Suprapubic skin (tissue), 4 donors: ENCODE results near the gene HIVEP3. TPM values are rescaled to one million over a fixed set of nuclear protein-coding genes. Genes with fewer than 3 reads are reported as not detected.

Experiments
- DNase-seq, 2 donors: peaks; one replicate each; pipeline ENCODE4 v3.0.0-alpha.2; 2019; ENCODE audit warnings: low spot score in 2 of 2
- H3K27ac ChIP-seq: fragments of 200-600 bp; sonication (generic); one replicate; pipeline ENCODE4 v1.5.1; 2019
- H3K27me3 ChIP-seq: fragments of 200-600 bp; sonication (generic); one replicate; pipeline ENCODE4 v1.5.1; 2019
- H3K36me3 ChIP-seq: fragments of 200-600 bp; sonication (generic); one replicate; pipeline ENCODE4 v1.5.1; 2019
- H3K4me1 ChIP-seq: fragments of 200-600 bp; sonication (generic); one replicate; pipeline ENCODE4 v1.5.1; 2019
- H3K4me3 ChIP-seq: fragments of 200-600 bp; sonication (generic); one replicate; pipeline ENCODE4 v1.5.1; 2019; ENCODE audit warnings: mild to moderate bottlenecking
- H3K9me3 ChIP-seq: fragments of 200-600 bp; sonication (generic); one replicate; pipeline ENCODE4 v1.5.1; 2019
- EP300 ChIP-seq: sonication (generic); formaldehyde crosslinking; IDR thresholded peaks from one replicate; pipeline ENCODE4 v1.6.1; 2017; ENCODE audit warnings: antibody characterized with exemption
- POLR2A ChIP-seq, 2 donors: fragments of 450-650 bp; IDR thresholded peaks; one replicate each; pipeline ENCODE4 v1.6.1; 2017; ENCODE audit warnings: antibody characterized with exemption in 2 of 2, mild to moderate bottlenecking in 2 of 2, moderate library complexity in 2 of 2
- POLR2AphosphoS5 ChIP-seq, 3 donors: sonication (generic); formaldehyde crosslinking; IDR thresholded peaks; one replicate each; pipeline ENCODE4 v1.6.1; 2017; ENCODE audit warnings: antibody characterized with exemption in 3 of 3
- WGBS: methylation state at CpG from one replicate; pipeline ENCODE4 v1.1.5; 2018; 5-methylcytosine and 5-hydroxymethylcytosine counted together
- total RNA-seq, 4 donors: library from RNA; depleted of rRNA; stranded (reverse); fragments of >200 nt; gene quantifications; one replicate each; pipeline ENCODE4 v1.1.0, GENCODE V29; 2016
- TF ChIP-seq, protein P1 (sequence below), 2 donors: fragments of 200-600 bp in 1 of 2; fragments of 450-650 bp in 1 of 2; sonication (generic) in 1 of 2; IDR thresholded peaks; one replicate each; pipeline ENCODE4 v1.5.1; 2016 to 2019; ENCODE audit warnings: antibody characterized with exemption in 2 of 2, mild to moderate bottlenecking in 1 of 2, moderate library complexity in 1 of 2

Gene HIVEP3
- total RNA-seq, 4 donors from 2014 or later = 11.3 to 23.9 (median 18.3) TPM

DNA sequence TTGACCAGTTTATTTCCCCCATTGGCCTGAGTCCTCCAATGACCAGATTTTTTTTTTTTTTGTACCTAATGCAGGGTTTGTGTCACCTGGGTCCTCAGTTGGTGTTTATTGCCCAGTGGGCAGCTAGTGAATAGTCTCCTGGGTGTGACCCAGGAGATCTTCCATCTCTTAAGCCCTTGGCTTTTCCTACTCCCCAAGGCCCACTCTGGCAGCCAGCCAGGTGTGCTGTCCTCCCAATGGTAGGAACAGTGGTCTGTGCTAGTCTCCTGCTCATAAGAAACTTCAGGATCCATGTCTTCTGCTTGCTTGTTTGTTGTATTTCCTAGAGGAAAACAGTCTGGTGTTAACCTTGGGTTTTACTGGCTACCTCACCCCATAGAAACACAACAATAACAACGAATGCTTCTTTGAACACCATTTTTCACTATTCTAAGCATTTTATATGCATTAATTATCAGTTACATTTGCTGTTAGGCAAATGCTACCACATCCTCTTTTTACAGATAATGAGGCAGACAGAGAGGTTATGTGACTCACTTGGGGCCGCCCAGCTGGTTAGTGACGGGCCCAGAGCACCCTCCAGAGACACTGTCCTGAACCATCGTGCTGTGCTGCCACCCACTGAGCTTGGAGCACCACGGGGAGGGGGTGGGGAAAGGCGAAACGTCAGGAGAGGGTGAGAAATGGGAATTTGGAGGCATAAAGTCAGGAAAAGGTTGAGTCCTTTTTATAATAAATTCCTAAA, 107.5 kb downstream of the HIVEP3 start:
- Histone ChIP-seq H3K27me3 (no peaks in the 10 kb centered on the region), H3K9me3 (no peaks in the 10 kb centered on the region), H3K4me3 (no peak overlapping the region), H3K36me3 (no peaks in the 10 kb centered on the region), H3K4me1 (peaks cover 15% of the 10 kb centered on the region), H3K27ac (no peak overlapping the region)
- TF ChIP-seq EP300 (no peak), POLR2AphosphoS5 (IDR thresholded peaks at IDR 0.05) (no peak)
- TF ChIP-seq, protein P1, sequence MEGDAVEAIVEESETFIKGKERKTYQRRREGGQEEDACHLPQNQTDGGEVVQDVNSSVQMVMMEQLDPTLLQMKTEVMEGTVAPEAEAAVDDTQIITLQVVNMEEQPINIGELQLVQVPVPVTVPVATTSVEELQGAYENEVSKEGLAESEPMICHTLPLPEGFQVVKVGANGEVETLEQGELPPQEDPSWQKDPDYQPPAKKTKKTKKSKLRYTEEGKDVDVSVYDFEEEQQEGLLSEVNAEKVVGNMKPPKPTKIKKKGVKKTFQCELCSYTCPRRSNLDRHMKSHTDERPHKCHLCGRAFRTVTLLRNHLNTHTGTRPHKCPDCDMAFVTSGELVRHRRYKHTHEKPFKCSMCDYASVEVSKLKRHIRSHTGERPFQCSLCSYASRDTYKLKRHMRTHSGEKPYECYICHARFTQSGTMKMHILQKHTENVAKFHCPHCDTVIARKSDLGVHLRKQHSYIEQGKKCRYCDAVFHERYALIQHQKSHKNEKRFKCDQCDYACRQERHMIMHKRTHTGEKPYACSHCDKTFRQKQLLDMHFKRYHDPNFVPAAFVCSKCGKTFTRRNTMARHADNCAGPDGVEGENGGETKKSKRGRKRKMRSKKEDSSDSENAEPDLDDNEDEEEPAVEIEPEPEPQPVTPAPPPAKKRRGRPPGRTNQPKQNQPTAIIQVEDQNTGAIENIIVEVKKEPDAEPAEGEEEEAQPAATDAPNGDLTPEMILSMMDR (IDR thresholded peaks at IDR 0.05) = no peak
- 73% methylated on average over 7 of the region's 7 CpGs for WGBS
- no peak for DNase-seq

DNA sequence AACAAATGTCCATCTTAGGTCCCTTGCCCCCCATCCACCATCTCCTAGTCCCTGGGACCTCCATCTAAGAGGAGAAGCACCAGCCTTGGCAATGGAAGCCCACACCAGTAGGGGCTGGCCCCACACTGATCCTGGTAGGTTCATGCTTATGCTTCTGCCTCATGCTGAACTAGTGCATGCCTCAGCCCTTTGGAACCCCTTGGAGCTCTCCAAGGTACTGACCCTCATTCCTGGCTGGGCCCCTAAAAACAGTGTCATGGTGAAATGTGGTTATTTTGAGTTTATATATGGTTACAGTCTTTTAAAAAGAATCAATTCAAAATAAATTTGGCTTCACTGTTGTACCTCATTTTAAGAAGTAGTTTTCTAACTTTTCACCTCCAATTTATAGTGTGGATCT, 108.3 kb downstream of the HIVEP3 start:
- no peak overlapping the region for H3K27ac ChIP-seq
- TF ChIP-seq POLR2AphosphoS5 (IDR thresholded peaks at IDR 0.05) = no peak
- TF ChIP-seq EP300 = no peak
- TF ChIP-seq, protein P1 (IDR thresholded peaks at IDR 0.05) = no peak
- no peak for TF ChIP-seq POLR2A (IDR thresholded peaks at IDR 0.05)
- H3K27me3 ChIP-seq = no peaks in the 10 kb centered on the region
- no peak for DNase-seq
- no peaks in the 10 kb centered on the region for H3K36me3 ChIP-seq
- no peaks in the 10 kb centered on the region for H3K9me3 ChIP-seq
- no peak overlapping the region for H3K4me3 ChIP-seq
- H3K4me1 ChIP-seq = peaks cover 15% of the 10 kb centered on the region

DNA sequence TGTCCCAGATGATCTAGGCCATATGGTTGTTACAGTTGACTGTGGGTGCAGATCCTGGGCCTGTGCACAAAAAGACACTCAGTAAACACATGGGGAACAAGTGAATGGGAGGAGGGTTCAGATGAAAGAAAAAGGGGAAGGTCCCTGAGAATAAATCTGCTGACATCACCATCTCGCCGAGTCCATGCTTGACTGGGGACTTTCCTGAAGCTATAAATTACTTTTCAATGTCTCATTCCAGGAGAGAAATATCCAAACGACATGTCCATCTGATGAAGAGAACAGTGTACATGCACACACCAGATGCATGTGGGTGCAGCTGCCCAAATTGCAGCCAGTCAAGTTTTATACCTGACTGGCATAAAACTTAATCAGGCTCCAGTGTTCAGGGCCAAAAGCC, 109.0 kb downstream of the HIVEP3 start:
- no peak overlapping the region for H3K4me3 ChIP-seq
- H3K27me3 ChIP-seq = no peaks in the 10 kb centered on the region
- no peak for DNase-seq
- 27% methylated on average over 3 of the region's 3 CpGs for WGBS
- H3K27ac ChIP-seq = no peak overlapping the region
- H3K4me1 ChIP-seq = peaks cover 15% of the 10 kb centered on the region
- no peaks in the 10 kb centered on the region for H3K9me3 ChIP-seq
- no peak for TF ChIP-seq EP300
- TF ChIP-seq, protein P1 (IDR thresholded peaks at IDR 0.05) = no peak
- TF ChIP-seq POLR2A (IDR thresholded peaks at IDR 0.05) = no peak
- TF ChIP-seq POLR2AphosphoS5 (IDR thresholded peaks at IDR 0.05) = no peak
- no peaks in the 10 kb centered on the region for H3K36me3 ChIP-seq

DNA sequence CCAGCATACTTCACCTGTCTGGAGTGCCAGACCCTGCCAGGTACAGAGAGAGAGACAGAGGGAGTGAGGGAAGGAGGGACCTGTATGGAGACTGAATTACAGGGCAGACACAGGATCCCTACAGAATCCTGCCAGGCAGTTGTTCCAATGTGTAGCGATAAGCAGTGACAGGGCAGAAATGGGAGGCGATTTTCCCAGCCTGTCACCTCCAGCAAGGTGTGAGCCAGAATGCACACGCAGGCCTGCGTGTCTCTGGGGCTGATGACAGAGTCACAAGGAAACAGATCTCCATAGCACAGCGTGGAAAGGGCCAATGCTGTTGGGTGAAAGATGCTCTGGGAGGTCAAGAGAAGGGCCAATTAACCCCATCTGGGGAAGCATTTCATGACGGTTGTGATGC, 111.3 kb downstream of the HIVEP3 start:
- Histone ChIP-seq H3K4me1 (peaks cover 21% of the 10 kb centered on the region), H3K27me3 (no peaks in the 10 kb centered on the region), H3K4me3 (no peak overlapping the region), H3K36me3 (no peaks in the 10 kb centered on the region), H3K27ac (no peak overlapping the region), H3K9me3 (no peaks in the 10 kb centered on the region)
- TF ChIP-seq EP300 (no peak), POLR2AphosphoS5 (IDR thresholded peaks at IDR 0.05) (no peak), POLR2A (IDR thresholded peaks at IDR 0.05) (no peak)
- 94% methylated on average over 6 of the region's 6 CpGs for WGBS
- DNase-seq = no peak

DNA sequence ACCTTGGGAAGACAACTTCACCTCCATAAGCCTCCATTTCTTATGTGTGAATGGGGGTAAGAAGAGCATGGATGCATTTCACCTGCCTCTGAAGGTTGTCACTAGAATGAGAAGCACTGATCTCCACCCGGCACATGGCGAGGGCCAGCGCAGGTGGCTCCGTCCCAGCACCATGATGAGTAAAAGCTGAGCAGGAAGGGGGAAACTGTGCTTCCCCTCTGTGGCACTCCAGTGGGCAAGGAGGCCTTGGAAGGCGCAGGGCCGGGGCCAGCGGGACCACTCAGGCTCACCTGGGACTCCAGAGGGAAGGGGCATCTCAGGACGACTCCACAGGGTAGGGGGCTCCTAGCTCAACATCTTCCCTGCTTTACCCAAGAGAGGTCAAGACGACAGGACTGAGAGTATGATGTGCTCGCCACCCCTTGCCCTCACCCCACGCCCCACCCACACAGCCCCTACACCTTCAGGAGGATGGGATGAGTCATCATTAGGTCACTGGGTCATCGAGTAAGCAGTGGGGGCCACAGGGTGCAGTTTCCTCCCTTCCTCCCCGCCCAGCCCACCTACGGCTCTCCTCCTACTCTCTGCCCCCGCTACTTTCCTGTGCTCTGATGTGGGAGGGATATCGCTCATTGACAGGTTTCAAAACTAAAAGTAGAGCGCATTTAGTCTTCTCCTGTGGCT, 112.1 kb downstream of the HIVEP3 start:
- TF ChIP-seq EP300 = no peak
- no peak for TF ChIP-seq POLR2A (IDR thresholded peaks at IDR 0.05)
- no peak for TF ChIP-seq POLR2AphosphoS5 (IDR thresholded peaks at IDR 0.05)
- TF ChIP-seq, protein P1 (IDR thresholded peaks at IDR 0.05) = no peak
- no peak for DNase-seq
- Histone ChIP-seq H3K4me3 (no peak overlapping the region), H3K36me3 (no peaks in the 10 kb centered on the region), H3K9me3 (no peaks in the 10 kb centered on the region), H3K27me3 (no peaks in the 10 kb centered on the region), H3K27ac (no peak overlapping the region), H3K4me1 (peaks cover 27% of the 10 kb centered on the region)
- 92% methylated on average over 9 of the region's 17 CpGs for WGBS
